ENCODE measurements around the gene MYO7A.

MYO7A gene

GRCh38 chr11:77186302-77186701 lies 58.3 kb downstream of the MYO7A start:
- no peak for DNase-seq (ENCODE audit: low spot score)

- DNase-seq (ENCODE audit: low spot score) = no peak
These were observed 59.2 kb downstream of the MYO7A start for GRCh38 chr11:77187111-77187750.

- DNase-seq (ENCODE audit: low spot score) = peak; percentile 62
These were observed 60.0 kb downstream of the MYO7A start for GRCh38 chr11:77187776-77188632.

GRCh38 chr11:77188633-77189491 lies 60.8 kb downstream of the MYO7A start:
- no peak for DNase-seq (ENCODE audit: low spot score)

- DNase-seq (ENCODE audit: low spot score) = no peak
These were observed 61.7 kb downstream of the MYO7A start for GRCh38 chr11:77189588-77190210.

- DNase-seq (ENCODE audit: low spot score) = no peak
These were observed 62.5 kb downstream of the MYO7A start for GRCh38 chr11:77190331-77191075.

- DNase-seq (ENCODE audit: low spot score) = no peak
These were observed 63.4 kb downstream of the MYO7A start for GRCh38 chr11:77191429-77191822.

- peak; percentile 19 for DNase-seq (ENCODE audit: low spot score)
These were observed 63.9 kb downstream of the MYO7A start for GRCh38 chr11:77191823-77192495.

- DNase-seq (ENCODE audit: low spot score) = no peak
These were observed 65.1 kb downstream of the MYO7A start for GRCh38 chr11:77193167-77193566.

- no peak for DNase-seq (ENCODE audit: low spot score)
These were observed 66.1 kb downstream of the MYO7A start for GRCh38 chr11:77193911-77194830.

- DNase-seq (ENCODE audit: low spot score) = no peak
These were observed 67.2 kb downstream of the MYO7A start for GRCh38 chr11:77195071-77195755.

- DNase-seq (ENCODE audit: low spot score) = no peak
These were observed 68.9 kb downstream of the MYO7A start for GRCh38 chr11:77196961-77197360.

GRCh38 chr11:77197626-77198320 lies 69.7 kb downstream of the MYO7A start:
- DNase-seq (ENCODE audit: low spot score) = no peak

- no peak for DNase-seq (ENCODE audit: low spot score)
These were observed 70.4 kb downstream of the MYO7A start for GRCh38 chr11:77198440-77198849.

- DNase-seq (ENCODE audit: low spot score) = no peak
These were observed 71.2 kb downstream of the MYO7A start for GRCh38 chr11:77199137-77199745.

- DNase-seq (ENCODE audit: low spot score) = no peak
These were observed 72.6 kb downstream of the MYO7A start for GRCh38 chr11:77200351-77201268.

- no peak for DNase-seq (ENCODE audit: low spot score)
These were observed 73.3 kb downstream of the MYO7A start for GRCh38 chr11:77201370-77201769.

All from CD4-positive, alpha-beta T cell treated with Interleukin-2 at 100 ng/mL for 4 hours (primary cell).